Heart right ventricle (tissue), 16 donors: ENCODE data around the gene ADGRA3. TPM values are rescaled to one million over a fixed set of nuclear protein-coding genes. Genes with fewer than 3 reads are reported as not detected.

Source experiments
- ATAC-seq, 8 donors: fragments of 200-7000 bp; cut with Tn5 transposase; one replicate each; pipeline ENCODE4 v1.9.1; 2020; ENCODE audit warnings: mild to moderate bottlenecking in 8 of 8, moderate library complexity in 8 of 8, moderate number of reproducible peaks in 1 of 8
- DNase-seq, 2 donors: peaks; one replicate each; pipeline ENCODE4 v3.0.0-alpha.2; 2020
- H3K27ac ChIP-seq, 10 donors: fragments of 200-600 bp; sonication (generic) in 2 of 10; one replicate each; pipeline versions ENCODE4 v1.5.0 to v1.8.0; 2020 to 2022; ENCODE audit warnings: mild to moderate bottlenecking in 3 of 10
- H3K27me3 ChIP-seq, 7 donors: fragments of 200-600 bp; one replicate each; pipeline ENCODE4 v1.8.0; 2021 to 2022; ENCODE audit warnings: mild to moderate bottlenecking in 2 of 7
- H3K36me3 ChIP-seq, 9 donors: fragments of 200-600 bp; sonication (generic) in 1 of 9; one replicate each; pipeline versions ENCODE4 v1.5.0 to v1.8.0; 2020 to 2022; ENCODE audit warnings: mild to moderate bottlenecking in 2 of 9
- H3K4me1 ChIP-seq, 9 donors: fragments of 200-600 bp; sonication (generic) in 1 of 9; one replicate each; pipeline versions ENCODE4 v1.5.0 to v1.8.0; 2020 to 2022; ENCODE audit warnings: mild to moderate bottlenecking in 4 of 9
- H3K4me3 ChIP-seq, 10 donors: fragments of 200-600 bp; sonication (generic) in 2 of 10; one replicate each; pipeline versions ENCODE4 v1.5.0 to v1.8.0; 2020 to 2022; ENCODE audit warnings: mild to moderate bottlenecking in 7 of 10, moderate library complexity in 2 of 10
- H3K9me3 ChIP-seq, 11 donors: fragments of 200-600 bp in 10 of 11; sonication (generic) in 2 of 11; one replicate each; pipeline versions ENCODE4 v1.5.0 to v1.8.0; 2013 to 2022; ENCODE audit warnings: mild to moderate bottlenecking in 2 of 11, control low read depth in 1 of 11, moderate library complexity in 1 of 11
- WGBS, 2 donors: extraction: QIAGEN DNeasy Blood & Tissue Kit; methylation state at CpG; one replicate each; pipeline ENCODE4 v1.1.7; 2013; ENCODE audit warnings: inconsistent platforms in 1 of 2; 5-methylcytosine and 5-hydroxymethylcytosine counted together
- intact Hi-C, 10 donors: fragments of 100-400 bp; cut with DNase I; formaldehyde crosslinking; loops; one replicate each; pipeline versions ENCODE4 v1.11.1 to v1.14.2; 2022
- polyA plus RNA-seq, 2 donors: library from polyadenylated mRNA; stranded (reverse); fragments of 200-250 nt; gene quantifications; one replicate each; pipeline ENCODE4 v1.2.3, GENCODE V29; 2013
- total RNA-seq, 10 donors: library from RNA; stranded (reverse); fragmentation: NEBNext Ultra II Directional in 3 of 10; extraction: Animal tissue kit (Norgen Biotek cat#: 25700) in 3 of 10; gene quantifications; one replicate each; pipeline versions ENCODE4 v1.2.1 to v1.2.4, GENCODE V29; 2021 to 2023
- TF ChIP-seq, protein P1 (sequence below), 9 donors: fragments of 200-600 bp; sonication (generic) in 2 of 9; IDR thresholded peaks; one replicate each; pipeline versions ENCODE4 v1.5.0 to v1.8.0; 2021 to 2022; ENCODE audit warnings: antibody characterized with exemption in 9 of 9, mild to moderate bottlenecking in 5 of 9, moderate library complexity in 1 of 9
- donor health status: Arrhythmogenic right ventricular cardiomyopathy.
- donor health status: ischemic (EF 13 %, LVEDD 7.1; RV severe dilation, severe dysfunction).
- donor health status: healthy with polysubstance abuse.
- donor health status: DM: no; HTN: yes; CAD: no.
- donor health status: DM: no; HTN: no; CAD: no.
- donor health status: ischemic (EF 25% LVEDD 6.9; RV normal size, moderate dysfunction).
- donor health status: ischemic (EF 25% LVEDD 5.7; RV mildly dilated, moderate dysfunction).
- donor health status: healthy.
- donor health status: DM: yes; HTN: yes; CAD: no.
- donor health status: Ischemic cardiomyopathy.
- donor health status: ischemic (EF 35%, LVEDD 5.7; RV mildly dilated, moderate dysfunction).
- donor health status: nonischemic (EF 11% LVEDD 7.7; RV severe dilation, severe dysfunction).
- donor health status: DM: yes; HTN: yes; CAD: no.
- donor health status: PGD.
- donor health status: ischemic (EF 29% LVEDD 5.4; RV normal size, mild dysfunction).
- donor health status: nonischemic (EF 23%, LVEDD 6.1; RV moderate dilation, normal function).

ADGRA3 gene
- total and polyA plus RNA-seq, 12 donors: 4.9 to 29.5 (median 20.8) TPM

DNA sequence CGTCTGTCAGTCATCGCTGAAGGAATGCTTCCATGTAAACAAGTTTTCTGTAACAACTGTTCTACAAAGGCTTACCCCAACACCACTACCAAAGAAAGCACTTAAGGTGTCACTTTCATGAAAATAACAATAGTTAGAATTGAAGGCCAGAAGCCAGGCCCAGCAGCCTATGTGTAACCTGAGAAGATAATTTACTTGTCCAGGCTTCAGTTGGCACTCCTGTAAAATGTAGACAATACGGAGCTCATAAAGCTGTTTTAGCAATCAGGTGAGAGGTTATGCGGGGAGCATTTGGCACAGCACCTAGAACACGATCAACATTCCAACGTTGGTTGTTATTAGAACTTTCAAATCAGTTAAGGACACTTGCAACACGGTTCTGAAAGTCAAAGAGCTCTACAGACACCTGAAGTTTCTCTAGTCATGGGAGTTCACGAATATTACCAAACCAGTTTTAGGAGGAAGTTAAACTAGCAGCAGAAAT lies 15.7 kb downstream of the ADGRA3 start:
- 36 to 48% methylated on average over 8 of the region's 8 CpGs for WGBS, 2 donors
- ATAC-seq: peak in 6 of 8 donors; percentile 33 to 78 (median 63)

DNA sequence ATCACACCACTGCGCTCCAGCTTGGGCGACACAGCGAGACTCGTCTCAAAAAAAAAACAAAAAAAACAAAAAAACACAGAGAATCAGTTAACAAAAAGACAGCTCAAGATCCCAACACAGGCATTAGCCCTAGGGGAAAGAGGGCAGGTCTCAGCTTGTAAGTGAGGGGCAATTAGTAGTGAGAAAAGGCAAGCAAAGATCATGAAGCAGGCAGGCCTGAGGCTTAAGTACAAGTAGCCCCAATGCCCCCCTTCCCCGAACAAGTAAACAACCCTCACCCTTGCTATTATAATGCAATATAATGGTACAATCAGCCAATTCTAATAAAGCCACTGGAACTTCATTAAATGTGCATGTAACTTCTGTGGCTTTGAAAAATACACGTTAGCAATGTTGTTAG lies 17.0 kb downstream of the ADGRA3 start:
- no peaks in the 10 kb centered on the region for H3K27me3 ChIP-seq
- TF ChIP-seq, protein P1, sequence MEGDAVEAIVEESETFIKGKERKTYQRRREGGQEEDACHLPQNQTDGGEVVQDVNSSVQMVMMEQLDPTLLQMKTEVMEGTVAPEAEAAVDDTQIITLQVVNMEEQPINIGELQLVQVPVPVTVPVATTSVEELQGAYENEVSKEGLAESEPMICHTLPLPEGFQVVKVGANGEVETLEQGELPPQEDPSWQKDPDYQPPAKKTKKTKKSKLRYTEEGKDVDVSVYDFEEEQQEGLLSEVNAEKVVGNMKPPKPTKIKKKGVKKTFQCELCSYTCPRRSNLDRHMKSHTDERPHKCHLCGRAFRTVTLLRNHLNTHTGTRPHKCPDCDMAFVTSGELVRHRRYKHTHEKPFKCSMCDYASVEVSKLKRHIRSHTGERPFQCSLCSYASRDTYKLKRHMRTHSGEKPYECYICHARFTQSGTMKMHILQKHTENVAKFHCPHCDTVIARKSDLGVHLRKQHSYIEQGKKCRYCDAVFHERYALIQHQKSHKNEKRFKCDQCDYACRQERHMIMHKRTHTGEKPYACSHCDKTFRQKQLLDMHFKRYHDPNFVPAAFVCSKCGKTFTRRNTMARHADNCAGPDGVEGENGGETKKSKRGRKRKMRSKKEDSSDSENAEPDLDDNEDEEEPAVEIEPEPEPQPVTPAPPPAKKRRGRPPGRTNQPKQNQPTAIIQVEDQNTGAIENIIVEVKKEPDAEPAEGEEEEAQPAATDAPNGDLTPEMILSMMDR (IDR thresholded peaks at IDR 0.05): no peak
- H3K9me3 ChIP-seq: no peaks in the 10 kb centered on the region
- no peak overlapping the region for H3K4me3 ChIP-seq
- H3K27ac ChIP-seq: no peak overlapping the region
- H3K36me3 ChIP-seq: no peaks in the 10 kb centered on the region
- intact Hi-C loops: no loop called here
- WGBS, 2 donors: 79 to 86% methylated on average over 6 of the region's 6 CpGs
- DNase-seq: no peak
- peak in 1 of 8 donors; percentile 47 for ATAC-seq
- peaks cover 0 to 16% (median 7%) of the 10 kb centered on the region in 9 donors for H3K4me1 ChIP-seq

More for the DNA sequence above, 15.7 kb downstream of the ADGRA3 start:
- Histone ChIP-seq H3K27me3 (no peaks in the 10 kb centered on the region), H3K4me3 (no peak overlapping the region), H3K9me3 (no peaks in the 10 kb centered on the region), H3K27ac (peak overlapping the region in 4 of 10 donors; percentile 7 to 54 (median 30)), H3K36me3 (no peaks in the 10 kb centered on the region), H3K4me1 (peaks cover 0 to 18% (median 8%) of the 10 kb centered on the region in 9 donors)
- peak in 1 of 2 donors; percentile 10 for DNase-seq
- TF ChIP-seq, protein P1 (IDR thresholded peaks at IDR 0.05): no peak
- intact Hi-C loops: no loop called here

DNA sequence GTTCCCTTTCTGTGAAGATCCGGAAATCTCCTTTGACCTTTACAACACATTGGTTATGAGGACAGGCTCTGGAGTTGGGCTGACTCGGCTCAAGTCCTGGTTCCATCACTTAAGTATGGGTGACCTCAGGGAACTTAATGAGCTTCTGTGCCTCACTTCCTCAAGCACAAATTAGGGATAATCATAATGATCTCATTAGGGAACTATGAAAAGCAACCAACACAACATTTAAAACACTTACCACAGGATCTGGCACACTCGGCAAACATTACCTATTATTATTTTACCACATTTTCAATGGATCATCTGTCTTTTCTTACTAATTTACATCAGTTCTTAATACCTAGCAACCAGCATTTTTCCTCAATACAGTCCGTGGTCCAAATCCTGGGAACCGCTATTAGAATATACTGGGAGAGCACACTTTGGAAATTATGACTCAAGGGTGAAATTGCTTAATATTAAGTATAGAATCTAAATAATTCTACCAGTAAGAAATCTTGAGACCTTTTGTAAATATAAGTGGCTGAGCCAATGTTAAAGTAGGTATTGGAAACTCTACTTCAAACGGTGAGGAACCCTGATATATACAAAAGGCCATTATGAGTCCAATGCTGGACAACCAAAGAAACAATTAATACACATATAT lies 19.6 kb downstream of the ADGRA3 start:
- intact Hi-C loops: no loop called here
- TF ChIP-seq, protein P1 (IDR thresholded peaks at IDR 0.05): no peak
- H3K36me3 ChIP-seq: no peaks in the 10 kb centered on the region
- ATAC-seq (no peak), DNase-seq (no peak)
- 83 to 86% methylated on average over 6 of the region's 6 CpGs for WGBS, 2 donors
- H3K27ac ChIP-seq: no peak overlapping the region
- no peaks in the 10 kb centered on the region for H3K9me3 ChIP-seq
- no peaks in the 10 kb centered on the region for H3K27me3 ChIP-seq
- H3K4me1 ChIP-seq: peaks cover 0 to 16% (median 5%) of the 10 kb centered on the region in 9 donors
- no peak overlapping the region for H3K4me3 ChIP-seq

DNA sequence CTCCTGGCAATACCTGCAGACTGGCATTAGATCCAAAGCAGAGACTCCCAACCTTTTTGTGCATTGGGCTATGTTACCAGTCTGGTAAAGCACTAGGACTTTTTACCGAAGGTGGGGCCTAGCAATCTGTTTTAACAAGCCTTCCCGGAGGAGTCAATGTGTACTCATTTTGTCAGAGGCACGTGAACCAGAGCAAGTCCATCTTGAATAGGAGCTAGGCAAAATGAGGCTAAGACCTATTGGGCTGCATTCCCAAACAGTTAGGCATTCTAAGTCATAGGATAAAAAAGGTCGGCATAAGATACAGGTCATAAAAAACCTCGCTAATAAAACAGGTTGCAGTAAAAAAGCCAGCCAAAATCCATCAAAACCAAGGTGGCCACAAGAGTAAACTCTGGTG lies 22.3 kb downstream of the ADGRA3 start:
- Histone ChIP-seq H3K4me3 (no peak overlapping the region), H3K36me3 (no peaks in the 10 kb centered on the region), H3K27me3 (no peaks in the 10 kb centered on the region), H3K4me1 (peaks cover 0 to 3% (median 0%) of the 10 kb centered on the region in 9 donors), H3K27ac (no peak overlapping the region), H3K9me3 (no peaks in the 10 kb centered on the region)
- intact Hi-C loops: no loop called here
- no peak for DNase-seq
- no peak for ATAC-seq
- TF ChIP-seq, protein P1 (IDR thresholded peaks at IDR 0.05): no peak
- WGBS, 2 donors: 92 to 93% methylated on average over 5 of the region's 5 CpGs
